Stimulated activated CD8-positive, alpha-beta memory T cell treated with anti-CD3 and anti-CD28 coated beads, Interleukin-12 subunit alpha, Interleukin-12 subunit beta, amount 100 ng/mL, for 24 hours (primary cell): ENCODE data around the gene C19orf53.
"Not testable (repeated sequence)": the region's sequence is repeated elsewhere in the genome, so short reads cannot be mapped to it uniquely, and the experiment has no call there.

Experiments used
- DNase-seq: peaks from one replicate; pipeline ENCODE4 v3.0.0-alpha.2; 2020; ENCODE audit errors: extremely low read depth

The C19orf53 gene

DNA sequence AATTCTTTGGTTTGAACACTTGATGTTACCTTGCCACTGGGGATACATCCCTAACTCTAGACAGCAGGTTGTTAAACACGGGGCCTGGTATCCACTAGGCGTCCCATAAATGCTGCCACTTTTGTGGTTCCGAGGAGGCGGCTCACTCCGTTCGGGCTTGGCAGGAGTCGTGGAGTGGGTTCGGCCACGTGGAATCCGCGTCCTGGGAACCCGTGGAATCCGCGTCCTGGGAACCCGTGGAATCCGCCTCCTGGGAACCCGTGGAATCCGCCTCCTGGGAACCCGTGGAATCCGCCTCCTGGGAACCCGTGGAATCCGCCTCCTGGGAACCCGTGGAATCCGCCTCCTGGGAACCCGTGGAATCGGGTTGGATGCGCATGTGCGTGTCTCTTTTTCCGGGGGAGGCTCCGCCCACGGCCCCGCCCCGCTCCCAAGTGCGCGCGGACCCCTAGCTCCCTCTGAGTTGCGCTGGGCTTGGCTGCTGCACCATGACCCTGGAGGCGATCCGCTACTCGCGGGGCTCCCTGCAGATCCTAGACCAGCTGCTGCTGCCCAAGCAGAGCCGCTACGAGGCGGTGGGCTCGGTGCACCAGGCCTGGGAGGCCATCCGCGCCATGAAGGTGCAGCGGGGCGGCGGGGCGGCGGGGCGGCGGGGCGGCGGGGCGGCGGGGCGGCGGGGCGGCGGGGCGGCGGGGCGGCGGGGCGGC lies 10.0 kb upstream of the C19orf53 start, which contains the start of gene MRI1:
MRI1 (plus strand) TSS at position 422 of the 707 bp plus-strand sequence; CDS start at position 489, 67 bp downstream.
- DNase-seq: no peak

DNA sequence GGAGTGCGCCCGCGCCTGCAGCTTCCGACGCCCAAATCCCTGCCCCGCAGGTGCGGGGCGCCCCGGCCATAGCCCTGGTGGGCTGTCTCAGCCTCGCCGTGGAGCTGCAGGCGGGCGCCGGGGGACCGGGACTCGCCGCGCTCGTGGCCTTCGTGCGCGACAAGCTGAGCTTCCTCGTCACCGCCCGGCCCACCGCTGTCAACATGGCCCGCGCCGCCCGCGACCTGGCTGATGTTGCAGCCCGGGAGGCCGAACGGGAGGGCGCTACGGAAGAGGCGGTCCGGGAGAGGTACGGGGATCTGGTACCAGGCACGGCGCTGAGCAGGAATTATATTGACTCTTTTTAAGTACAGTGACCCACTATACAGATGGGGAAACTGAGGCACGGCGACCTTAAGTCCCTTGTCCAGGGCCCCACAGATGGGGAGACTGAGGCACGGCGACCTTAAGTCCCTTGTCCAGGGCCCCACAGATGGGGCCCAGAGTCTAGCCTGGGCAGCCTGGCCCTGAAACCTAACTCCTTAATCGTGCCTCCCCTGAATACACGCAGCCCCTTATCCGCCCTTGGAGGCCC lies 9.3 kb upstream of the C19orf53 start:
- no peak for DNase-seq

DNA sequence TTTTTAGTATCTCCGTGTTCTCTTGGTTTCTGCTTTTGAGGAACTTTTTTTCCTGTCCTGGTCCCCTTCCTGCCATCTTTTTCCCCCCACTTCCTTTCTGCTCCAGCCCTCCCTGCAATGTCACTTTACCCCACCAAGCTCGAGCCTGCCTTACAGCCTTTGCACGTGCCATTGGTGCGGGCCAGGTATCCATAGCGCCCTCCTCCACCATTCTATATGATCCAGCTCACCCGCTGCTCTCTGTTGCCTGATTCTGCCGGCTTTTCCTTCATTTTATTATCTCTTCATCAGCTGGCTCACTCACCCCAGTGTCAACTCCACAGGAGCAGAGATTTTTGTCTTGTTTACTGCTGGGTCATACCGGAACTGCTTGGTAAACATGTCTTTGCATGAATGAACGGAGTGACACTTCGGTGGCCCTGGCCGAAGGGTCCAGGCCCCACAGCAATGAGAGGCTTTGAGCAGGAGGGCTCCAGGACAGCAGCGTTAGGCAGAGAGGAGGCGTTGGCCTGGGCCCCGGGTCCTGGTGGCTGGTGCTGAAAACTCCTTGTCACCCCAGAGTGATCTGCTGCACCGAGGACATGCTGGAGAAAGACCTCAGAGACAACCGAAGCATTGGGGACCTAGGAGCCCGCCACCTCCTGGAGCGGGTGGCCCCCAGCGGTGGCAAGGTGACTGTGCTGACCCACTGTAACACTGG lies 8.7 kb upstream of the C19orf53 start:
- DNase-seq: no peak

DNA sequence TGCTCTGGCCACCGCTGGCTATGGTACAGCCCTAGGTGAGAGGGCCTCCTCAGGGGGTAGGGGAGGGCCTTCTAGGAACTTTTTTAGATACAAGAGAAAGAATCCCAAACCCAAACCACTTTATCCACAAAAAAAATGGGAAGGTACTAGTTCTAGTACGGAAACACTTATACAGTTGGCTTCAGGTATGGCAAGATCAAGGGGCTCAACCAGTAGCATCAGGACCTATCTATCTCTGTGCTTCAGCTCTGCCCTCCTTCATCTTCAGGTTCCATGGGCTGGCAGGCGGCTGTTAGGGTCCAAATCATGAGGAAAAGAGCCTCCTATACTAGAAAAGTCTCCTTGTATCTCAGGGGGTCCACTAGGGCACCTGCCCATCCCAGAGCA lies 8.2 kb upstream of the C19orf53 start:
- no peak for DNase-seq

DNA sequence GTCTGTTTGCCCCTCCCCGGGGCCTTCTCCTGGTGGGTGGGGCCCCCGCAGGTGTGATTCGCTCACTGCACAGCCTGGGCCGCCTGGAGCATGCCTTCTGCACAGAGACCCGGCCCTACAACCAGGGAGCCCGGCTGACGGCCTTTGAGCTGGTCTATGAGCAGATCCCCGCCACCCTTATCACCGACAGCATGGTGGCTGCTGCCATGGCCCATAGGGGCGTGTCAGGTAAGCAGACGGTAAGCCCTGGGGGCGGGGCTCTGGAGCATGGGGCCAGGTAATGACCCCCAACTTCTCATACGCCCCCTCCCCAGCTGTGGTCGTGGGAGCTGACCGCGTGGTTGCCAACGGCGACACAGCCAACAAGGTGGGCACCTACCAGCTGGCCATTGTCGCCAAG lies 5.7 kb upstream of the C19orf53 start:
- no peak for DNase-seq

DNA sequence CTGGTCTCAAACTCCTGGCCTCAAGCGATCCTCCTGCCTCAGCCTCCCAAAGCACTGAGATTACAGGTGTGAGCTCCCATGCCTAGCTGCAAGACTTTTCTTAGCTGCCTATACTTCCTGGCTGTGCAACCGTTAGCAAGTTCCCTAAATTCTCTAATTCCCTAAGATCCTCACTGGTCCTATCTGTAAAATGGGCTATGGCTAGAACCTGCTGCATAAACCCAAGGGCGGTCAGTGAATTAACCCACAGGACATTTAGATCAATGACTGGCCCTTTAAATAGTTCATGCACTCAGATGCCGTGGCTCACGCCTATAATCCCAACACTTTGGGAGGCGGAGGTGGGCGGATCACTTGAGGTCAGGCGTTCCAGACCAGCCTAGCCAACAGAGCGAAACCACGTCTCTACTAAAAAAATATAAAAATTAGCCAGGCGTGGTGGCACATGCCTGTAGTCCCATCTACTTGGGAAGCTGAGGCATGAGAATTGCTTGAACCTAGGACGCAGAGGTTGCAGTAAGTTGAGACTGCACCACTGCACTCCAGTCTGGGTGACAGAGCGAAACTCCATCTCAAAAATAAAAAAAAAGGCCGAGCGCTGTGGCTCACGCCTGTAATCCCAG lies 4.1 kb upstream of the C19orf53 start:
- no peak for DNase-seq

DNA sequence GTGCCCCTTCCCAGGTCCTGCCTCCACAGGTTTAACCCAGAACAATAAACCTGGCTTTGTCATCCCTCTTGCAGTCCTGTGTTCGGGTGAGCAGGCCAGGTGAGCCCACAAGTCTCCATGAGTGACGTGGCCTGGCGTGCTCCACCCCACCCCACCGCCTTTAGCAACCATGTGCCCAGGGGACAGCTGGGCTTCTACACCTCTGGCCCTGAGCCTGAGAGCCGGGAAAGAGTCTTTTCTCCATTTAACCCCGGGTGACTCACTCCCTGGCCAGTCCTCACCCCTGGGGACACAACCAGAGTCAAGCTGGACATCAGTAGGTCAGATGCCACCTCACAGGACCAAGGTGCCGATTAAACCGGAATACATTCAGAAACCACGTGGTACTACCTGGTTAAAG lies 4.1 kb downstream of the C19orf53 start:
- DNase-seq: no peak

DNA sequence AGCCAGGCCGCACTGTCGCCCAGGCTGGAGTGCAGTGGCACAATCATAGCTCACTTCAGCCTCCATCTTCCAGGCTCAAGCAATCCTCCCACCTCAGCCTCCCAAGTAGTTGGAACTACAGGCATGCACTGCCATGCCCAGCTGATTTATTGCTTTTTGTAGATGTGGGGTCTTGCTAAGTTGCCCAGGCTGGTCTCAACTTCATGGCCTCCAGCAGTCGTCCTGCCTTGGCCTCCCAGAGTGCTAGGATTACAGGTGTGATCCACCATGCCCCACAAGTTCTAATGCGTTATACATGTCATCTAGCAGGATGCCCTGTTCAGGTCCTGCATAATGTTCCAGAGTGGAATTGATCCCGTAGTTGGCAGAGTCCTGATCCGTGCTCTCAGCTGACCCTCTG lies 4.6 kb downstream of the C19orf53 start:
- no peak for DNase-seq

DNA sequence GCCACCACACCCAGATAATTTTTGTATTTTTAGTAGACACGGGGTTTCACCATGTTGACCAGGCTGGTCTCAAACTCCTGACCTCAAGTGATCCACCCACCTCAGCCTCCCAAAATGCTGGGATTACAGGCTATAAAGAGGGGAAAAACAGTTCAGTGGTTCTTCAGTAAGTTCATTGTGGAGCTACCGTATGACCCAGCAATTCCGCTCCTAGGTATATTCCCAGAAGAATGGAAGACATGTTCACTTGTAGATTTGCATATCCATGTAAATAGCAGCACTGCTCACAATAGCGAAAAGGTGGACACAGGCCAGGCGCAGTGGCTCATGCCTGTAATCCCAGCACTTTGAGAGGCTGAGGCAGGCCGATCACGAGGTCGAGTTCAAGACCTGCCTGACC lies 5.5 kb downstream of the C19orf53 start:
- not testable (repeated sequence) for DNase-seq

DNA sequence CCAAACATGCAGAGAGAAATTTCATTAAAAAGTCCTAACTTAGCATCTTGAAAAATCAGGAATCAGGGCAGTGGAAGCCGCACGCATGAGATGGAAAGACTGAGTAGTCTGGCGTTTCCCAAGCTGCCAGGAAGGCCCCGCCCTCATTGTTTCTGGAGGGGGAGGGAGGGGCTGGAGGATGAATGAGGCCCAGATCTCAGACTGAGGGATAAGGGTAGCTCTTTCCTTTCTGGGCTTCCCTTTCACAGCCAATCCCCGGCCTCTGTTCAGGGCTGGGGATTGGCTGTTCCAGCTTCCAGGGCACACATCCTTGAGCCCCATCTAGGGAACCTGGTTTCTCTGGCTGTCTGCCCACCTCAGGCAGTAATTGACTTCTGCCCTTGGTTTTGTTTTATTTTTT lies 7.3 kb downstream of the C19orf53 start:
- no peak for DNase-seq

DNA sequence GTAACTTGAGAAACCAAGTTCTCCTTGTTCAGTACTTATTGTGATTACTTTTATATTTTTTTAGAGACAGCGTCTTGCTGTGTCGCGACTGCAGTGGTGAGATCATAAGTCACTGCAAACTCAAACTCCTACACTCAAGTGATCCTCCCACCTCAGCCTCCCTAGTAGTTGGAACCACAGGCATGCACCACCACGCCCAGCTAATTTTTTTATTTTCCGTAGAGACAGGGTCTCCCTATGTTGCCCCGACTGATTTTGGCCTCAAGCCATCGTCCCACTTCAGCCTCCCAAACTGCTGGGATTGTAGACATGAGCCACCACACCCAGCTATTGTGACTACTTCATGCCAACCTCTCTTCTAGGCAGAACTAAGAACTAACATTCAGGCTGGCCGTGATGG lies 8.3 kb downstream of the C19orf53 start:
- no peak for DNase-seq

DNA sequence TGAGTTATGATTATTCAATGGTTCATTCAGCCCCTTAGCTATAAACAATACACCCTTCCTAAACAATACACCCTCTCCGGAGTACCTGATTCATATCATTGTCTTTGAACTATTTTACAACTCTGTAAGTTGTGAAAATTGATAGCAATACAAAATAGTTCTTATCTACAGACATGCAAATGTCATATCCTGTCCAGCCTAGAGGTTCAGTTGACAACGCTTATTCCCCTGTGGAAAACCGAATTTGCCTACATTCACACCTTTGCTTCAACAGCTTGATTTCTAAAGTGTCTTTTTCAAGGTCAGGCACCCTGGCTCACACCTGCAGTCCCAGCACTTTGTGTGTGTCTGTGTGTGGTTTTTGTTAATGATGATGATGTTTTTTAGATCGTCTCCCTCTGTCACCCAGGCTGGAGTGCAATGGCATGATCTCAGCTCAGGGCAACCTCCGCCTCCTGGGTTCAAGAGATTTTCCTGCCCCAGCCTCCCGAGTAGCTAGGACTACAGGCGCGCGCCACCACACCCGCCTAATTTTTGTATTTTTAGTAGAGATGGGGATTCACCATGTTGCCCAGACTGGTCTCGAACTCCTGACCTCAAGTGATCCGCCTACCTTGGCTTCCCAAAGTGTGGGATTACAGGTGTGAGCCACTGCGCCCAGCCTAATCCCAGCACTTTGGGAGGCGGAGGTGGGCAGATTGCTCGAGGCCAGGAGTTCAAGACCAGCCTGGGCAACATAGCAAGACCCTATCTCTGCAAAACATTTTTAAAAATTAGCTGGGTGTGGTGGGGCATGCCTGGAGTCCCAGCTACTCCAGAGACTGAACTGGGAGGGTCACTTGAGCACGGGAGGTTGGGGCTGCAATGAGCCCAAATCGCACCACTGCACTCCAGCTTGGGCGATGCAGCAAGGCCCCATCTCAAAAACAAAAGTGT lies 9.6 kb downstream of the C19orf53 start:
- no peak for DNase-seq

DNA sequence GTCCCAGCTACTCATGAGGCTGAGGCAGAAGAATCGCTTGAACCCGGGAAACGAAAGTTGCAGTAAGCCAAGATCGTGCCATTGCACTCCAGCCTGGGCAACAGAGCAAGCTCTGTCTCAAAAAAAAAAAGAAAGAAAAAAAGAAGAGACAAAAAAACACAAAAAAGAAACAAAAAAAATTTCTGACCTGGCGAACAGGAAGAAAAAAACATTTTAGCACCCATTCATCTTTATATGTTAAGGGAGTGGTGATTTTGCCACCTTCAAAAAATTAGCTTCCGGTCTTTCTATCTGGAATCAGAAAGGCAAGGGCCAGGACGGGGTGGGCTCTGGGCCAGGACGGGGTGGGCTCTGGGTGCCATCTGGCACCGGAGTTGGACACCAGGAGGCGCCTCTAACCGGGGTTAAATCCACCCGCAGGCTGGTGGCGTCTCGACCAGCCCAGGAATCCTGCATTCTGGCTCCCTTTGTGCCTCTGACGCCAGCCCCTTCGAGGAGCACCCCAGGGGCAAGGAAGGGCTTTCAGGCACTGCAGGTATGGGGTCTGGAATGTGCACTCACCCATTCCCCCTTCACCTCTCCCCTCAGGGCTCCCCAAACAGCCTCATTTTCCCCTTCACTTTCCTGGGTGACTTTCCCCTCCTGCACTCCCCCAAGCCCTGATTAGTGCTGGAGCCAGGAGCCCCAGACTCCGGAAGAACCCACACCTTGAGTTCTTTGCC lies 10.6 kb downstream of the C19orf53 start:
- peak; percentile 34 for DNase-seq

DNA sequence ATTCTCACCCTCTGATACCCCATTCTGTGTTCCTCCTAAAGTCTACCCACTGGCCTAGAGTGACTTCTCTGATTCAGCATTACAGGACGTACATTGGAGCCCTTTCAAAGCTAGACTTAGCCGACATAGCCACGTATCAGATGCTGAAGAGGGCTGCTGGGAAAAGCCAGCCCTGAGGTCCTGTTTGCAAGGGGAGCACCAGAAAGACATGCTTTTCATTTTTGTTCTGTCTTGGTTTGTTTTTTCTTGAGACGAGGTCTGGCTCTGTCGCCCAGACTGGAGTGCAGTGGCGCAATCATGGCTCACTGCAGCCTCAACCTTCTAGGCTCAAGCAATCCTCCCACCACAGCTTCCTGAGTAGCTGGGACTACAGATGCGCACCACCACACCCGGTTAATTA lies 14.7 kb downstream of the C19orf53 start:
- no peak for DNase-seq

DNA sequence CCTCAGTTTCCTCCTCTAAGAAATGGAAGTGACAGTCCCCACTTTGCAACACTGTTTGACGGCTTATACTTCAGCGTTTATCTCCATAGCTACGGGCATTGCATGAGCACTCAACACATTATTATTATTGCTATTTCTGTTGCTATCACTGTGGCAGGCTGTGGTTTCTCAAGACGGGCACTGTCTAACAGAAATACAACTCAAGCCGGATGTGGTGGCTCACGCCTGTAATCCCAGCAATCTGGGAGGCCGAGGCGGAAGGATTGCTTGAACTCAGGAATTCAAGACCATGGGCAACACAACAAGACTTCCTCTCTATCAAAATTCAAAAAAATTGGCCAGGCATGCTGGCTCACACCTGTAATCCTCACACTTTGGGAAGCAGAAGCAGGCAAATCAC lies 16.1 kb downstream of the C19orf53 start:
- DNase-seq: no peak

DNA sequence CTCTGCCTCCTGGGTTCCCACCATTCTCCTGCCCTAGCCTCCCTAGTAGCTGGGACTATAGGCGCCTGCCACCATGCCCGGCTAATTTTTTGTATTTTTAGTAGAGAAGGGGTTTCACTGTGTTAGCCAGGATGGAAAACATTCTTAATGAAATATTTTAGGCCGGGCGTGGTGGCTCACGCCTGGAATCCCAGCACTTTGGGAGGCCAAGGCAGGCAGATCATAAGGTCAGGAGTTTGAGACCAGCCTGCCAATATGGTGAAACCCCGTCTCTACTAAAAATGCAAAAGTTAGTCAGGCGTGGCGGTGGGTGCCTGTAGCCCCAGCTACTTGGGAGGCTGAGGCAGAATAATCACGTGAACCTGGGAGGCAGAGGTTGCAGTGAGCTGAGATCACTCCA lies 19.1 kb downstream of the C19orf53 start:
- not testable (repeated sequence) for DNase-seq

DNA sequence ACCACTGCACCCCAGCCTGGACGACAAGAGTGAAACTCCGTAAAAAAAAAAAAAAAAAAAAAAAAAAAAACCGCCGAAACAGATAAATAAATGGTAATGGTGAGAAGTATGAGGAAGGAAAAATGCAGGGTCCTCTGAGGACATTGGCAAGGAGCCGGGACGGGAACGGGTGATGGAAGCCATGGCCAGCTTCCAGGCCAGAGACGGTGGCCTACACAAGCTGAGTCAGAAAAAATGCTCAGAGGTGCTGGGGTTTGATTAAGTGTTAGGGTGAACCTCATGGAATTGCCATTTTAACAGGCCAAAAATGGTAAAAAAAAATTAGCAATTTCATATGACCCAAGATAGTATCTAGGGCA lies 20.1 kb downstream of the C19orf53 start:
- DNase-seq: no peak

DNA sequence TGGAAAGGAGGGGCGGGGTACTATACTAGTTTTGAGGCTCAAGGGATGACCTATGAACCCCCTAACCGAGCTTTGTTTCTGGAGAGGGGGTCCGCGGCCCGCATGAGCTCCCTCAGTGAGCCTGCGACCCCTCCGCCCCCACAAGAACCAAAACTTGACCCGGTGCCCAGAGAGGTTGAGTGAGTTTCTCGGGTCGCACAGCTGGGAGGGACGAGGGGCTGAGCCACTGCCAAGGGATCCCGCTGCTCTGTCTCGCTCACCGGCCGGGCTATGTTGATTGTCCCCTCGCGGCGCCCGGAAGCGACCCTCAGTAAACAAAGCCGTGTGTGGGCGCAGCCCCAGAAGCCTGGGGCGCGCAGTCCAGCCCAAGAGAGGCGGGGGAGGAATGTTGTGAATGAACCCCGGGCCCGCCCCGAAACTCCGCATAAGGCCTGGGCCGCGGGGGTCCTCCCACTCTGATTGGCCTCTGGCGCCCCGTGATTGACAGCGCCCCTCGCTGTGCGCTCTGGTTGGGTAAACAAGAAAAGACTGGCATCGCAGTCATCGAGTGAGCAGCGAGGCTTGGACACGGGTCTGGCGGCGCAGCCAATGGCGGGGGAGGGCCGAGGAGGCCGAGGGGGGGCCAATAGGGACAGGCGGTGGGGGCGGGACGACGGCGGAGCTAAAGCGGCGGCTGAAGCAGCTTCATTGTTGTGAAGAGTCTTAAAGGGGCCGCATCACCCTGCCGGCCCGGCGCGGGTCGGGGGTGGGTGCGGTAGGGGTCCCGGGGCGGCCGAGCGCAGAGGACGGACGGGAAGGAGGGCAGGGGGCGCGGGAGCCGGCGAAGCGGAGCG lies 20.7 kb downstream of the C19orf53 start, which contains the start of gene ZSWIM4:
ZSWIM4 (plus strand) TSS at position 687 of the 833 bp plus-strand sequence. CDS start 206 bp downstream, outside the sequence.
- DNase-seq: peak; percentile 93

DNA sequence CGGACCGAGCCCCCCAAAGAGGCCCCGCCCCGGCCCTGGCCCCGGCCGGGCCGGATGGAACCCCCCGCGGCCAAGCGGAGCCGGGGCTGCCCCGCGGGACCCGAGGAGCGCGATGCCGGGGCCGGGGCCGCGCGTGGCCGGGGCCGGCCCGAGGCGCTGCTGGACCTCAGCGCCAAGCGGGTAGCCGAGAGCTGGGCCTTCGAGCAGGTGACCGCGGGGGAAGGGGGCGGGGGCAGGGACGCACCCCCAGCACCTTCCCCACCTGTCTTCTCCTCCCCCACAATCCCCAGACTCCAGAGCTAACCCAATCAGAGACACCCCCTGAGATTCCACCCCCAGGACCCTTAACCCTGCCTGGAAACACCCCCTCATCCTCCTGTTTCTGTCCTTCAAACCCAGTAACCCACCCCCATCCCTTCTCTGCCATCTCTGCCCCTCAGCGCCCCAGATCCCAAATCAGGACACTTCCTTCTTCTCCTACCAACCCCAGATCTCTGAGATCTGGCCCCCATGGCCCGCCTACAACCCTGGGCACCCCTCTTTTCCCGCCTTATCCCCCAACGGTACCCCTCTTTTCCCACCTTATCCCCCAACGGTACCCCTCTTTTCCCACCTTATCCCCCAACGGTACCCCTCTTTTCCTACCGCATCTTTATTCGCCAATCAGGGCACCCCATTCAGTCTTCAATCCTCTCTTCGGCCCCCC lies 21.5 kb downstream of the C19orf53 start:
- DNase-seq: no peak
